Large intestine (tissue), 3 donors: Measurements from ENCODE around the gene KSR2. TPM values are rescaled to one million over a fixed set of nuclear protein-coding genes. Genes with fewer than 3 reads are reported as not detected.

ENCODE experiments used
- DNase-seq, 2 donors: peaks; one replicate each; pipeline versions ENCODE4 v3.0.0 to v3.0.0-alpha.2; 2013
- H3K27ac ChIP-seq: one replicate; pipeline ENCODE4 v1.5.1; 2013; ENCODE audit warnings: low read length
- H3K27me3 ChIP-seq: 2 replicates; pipeline ENCODE4 v1.6.1; 2013; ENCODE audit warnings: low read length; ENCODE audit not compliant: control insufficient read depth, insufficient read depth
- H3K36me3 ChIP-seq: 2 replicates; pipeline ENCODE4 v1.6.1; 2013; ENCODE audit warnings: low read length; ENCODE audit not compliant: control insufficient read depth, insufficient read depth
- H3K4me1 ChIP-seq: one replicate; pipeline ENCODE4 v1.6.1; 2013; ENCODE audit warnings: low read length; ENCODE audit not compliant: control insufficient read depth, insufficient read depth
- H3K4me3 ChIP-seq: one replicate; pipeline ENCODE4 v1.5.1; 2013; ENCODE audit warnings: low read length
- H3K9me3 ChIP-seq: one replicate; pipeline ENCODE4 v1.6.1; 2013; ENCODE audit warnings: mild to moderate bottlenecking, low read depth, low read length, moderate library complexity; ENCODE audit not compliant: control insufficient read depth
- WGBS: methylation state at CpG from one replicate; pipeline ENCODE4 v1.1.5; 2013; ENCODE audit warnings: low lambda C conversion rate; ENCODE audit not compliant: insufficient coverage; 5-methylcytosine and 5-hydroxymethylcytosine counted together
- polyA plus RNA-seq: library from polyadenylated mRNA; unstranded; fragments of 120-200 nt; gene quantifications from one replicate; pipeline ENCODE4 v1.2.1, GENCODE V29; 2013

Gene KSR2
- polyA plus RNA-seq, 1 donor, result 0.61 TPM

DNA sequence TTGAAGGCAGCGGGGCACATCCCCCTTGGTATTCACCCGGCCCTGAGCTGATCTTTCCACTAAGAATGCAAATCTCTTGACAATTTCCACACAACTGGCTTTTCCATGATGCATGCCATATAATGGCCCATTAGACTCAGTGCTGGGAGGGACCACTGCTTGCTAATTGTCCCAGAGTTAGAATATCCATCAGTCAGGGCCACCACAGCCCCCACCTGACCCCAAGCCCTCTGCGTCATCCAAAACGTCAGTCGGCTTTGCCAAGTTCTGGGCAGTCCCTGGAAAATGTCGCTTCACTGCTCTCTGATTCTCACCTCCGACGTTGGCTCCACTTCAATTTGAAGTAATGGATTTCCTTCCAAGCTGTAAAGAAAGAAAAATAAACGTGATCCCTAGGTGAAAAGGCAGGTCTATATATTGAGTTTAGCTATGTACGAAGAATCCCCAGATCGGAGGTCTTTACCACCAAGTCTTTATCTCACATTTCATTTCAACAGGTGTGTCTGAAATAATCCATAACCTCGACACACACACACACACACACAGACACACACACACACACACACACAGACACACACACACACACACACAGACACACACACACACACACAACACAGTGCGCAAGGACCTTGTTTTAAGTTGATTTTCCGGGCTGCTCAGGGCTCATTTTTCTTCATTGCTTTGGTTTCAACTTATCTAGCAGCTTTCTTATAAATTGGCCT lies 441.9 kb downstream of the KSR2 start:
- WGBS, result 60% methylated on average over 1 of the region's 14 CpGs
- H3K4me3 ChIP-seq, result no peak overlapping the region
- no peaks in the 10 kb centered on the region for H3K27me3 ChIP-seq
- H3K27ac ChIP-seq, result no peak overlapping the region
- peaks cover 3% of the 10 kb centered on the region for H3K4me1 ChIP-seq
- DNase-seq, result no peak
- no peaks in the 10 kb centered on the region for H3K36me3 ChIP-seq
- H3K9me3 ChIP-seq, result no peaks in the 10 kb centered on the region

DNA sequence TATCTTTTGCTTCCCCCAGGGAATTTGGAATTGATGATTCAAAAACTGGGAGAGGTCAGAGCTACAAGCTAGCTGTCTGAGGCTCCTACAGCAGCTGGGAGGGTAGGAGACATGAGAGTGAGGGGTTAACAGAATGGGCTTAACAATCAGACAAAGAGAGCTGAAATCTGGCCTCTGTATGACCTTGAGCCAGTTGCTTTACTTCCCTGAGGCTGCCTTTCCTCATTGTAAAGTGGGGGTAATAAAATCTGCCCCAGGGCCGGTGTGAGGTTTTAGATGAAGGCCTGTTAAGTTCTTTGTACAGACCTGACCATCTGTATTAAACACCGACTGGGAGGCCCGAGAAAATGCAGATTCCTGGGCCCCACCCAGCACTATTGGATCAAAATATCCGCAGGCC lies 443.0 kb downstream of the KSR2 start:
- DNase-seq, result no peak

DNA sequence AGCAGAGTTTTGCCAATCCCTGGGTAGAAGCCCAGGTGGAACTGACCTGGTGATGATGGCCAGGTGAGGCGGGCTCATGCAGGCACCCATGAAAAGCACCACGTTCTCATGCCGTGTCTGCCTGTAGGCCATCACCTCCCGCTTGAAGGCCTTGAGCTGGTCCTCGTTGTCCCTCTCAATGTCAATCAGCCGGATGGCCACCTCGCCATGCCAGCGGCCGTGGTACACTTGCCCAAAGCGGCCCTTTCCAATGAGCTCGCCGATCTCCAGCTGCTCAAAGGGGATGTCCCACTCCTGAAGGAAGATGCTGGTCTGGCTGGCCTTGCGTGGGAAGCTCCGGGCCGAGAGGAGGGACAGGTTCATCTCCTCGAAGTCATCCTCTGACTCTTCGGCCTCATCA lies 444.0 kb downstream of the KSR2 start:
- Histone ChIP-seq H3K9me3 (no peaks in the 10 kb centered on the region), H3K27me3 (no peaks in the 10 kb centered on the region), H3K27ac (no peak overlapping the region), H3K4me1 (peaks cover 3% of the 10 kb centered on the region), H3K36me3 (no peaks in the 10 kb centered on the region), H3K4me3 (no peak overlapping the region)
- no CpG with 5 or more reads among the region's 17 CpGs for WGBS
- DNase-seq, result no peak

More for the DNA sequence above, 443.0 kb downstream of the KSR2 start:
- Histone ChIP-seq H3K4me3 (no peak overlapping the region), H3K36me3 (no peaks in the 10 kb centered on the region), H3K9me3 (no peaks in the 10 kb centered on the region), H3K27ac (no peak overlapping the region), H3K27me3 (no peaks in the 10 kb centered on the region), H3K4me1 (peaks cover 3% of the 10 kb centered on the region)
- WGBS, result no CpG with 5 or more reads among the region's 4 CpGs

DNA sequence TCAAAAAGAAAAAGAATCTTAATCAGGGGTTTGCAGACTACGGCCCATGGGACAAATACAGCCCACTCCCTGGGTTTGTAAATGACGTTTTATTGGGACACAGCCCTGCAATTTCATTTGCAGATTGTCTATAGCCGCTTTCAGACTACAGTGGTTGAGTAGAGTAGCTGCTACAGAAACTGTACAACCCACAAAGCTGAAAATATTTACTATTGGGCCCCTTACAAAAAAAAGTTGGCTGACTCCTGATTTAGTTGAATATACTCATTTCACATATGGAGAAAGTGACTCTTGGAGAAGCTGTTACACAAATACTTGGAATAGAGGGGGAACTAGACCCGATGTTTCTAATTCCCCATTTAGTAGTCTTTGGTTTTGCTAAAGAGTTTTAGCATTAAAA lies 444.8 kb downstream of the KSR2 start:
- Histone ChIP-seq H3K9me3 (no peaks in the 10 kb centered on the region), H3K27me3 (no peaks in the 10 kb centered on the region), H3K36me3 (no peaks in the 10 kb centered on the region), H3K4me1 (peaks cover 3% of the 10 kb centered on the region), H3K27ac (no peak overlapping the region), H3K4me3 (no peak overlapping the region)
- WGBS, result no CpG with 5 or more reads among the region's 4 CpGs
- DNase-seq, result no peak

DNA sequence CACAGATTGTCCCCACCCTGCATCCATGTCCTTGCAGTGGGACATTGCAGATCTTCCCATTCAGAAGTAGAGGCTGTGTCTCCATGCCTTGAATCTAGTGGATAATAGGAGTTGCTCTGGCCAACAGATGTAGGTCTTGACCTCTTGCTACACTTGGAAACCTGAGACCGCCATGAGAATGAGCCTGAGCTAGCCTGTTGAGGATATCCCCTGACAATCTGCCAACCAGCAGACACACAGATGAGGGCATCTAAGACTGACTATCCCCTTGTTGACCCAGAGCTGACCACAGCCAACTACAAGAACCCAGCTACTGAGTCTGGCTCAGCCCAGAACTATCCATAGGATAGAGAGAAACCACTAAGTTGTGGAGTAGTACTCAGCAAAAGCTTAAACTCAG lies 446.2 kb downstream of the KSR2 start:
- H3K27me3 ChIP-seq, result no peaks in the 10 kb centered on the region
- no peak for DNase-seq
- H3K27ac ChIP-seq, result no peak overlapping the region
- WGBS, result no CpG with 5 or more reads among the region's 1 CpG
- no peaks in the 10 kb centered on the region for H3K36me3 ChIP-seq
- no peaks in the 10 kb centered on the region for H3K9me3 ChIP-seq
- no peak overlapping the region for H3K4me3 ChIP-seq
- H3K4me1 ChIP-seq, result peaks cover 3% of the 10 kb centered on the region

DNA sequence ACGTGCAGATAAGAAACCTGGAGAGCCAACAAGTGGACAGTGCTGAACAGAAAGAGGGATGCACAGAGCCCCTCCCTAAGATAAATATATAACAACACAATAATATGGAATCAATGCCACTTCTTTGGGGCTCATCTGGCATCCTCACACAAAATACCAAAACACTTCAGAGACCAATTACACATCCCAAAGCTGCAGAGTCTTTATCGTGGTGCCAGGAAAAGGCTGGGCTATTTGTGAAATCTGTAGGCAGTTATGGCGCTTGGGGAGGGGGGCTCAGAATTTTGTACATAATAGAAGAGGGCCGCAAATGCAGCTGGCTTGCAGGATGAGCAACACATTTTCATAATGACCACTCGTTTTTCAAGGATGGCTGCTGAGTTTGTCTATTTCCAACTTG lies 446.9 kb downstream of the KSR2 start:
- Histone ChIP-seq H3K4me1 (peaks cover 3% of the 10 kb centered on the region), H3K4me3 (no peak overlapping the region), H3K36me3 (no peaks in the 10 kb centered on the region), H3K9me3 (no peaks in the 10 kb centered on the region), H3K27me3 (no peaks in the 10 kb centered on the region), H3K27ac (no peak overlapping the region)
- DNase-seq, result no peak
- no CpG with 5 or more reads among the region's 5 CpGs for WGBS

DNA sequence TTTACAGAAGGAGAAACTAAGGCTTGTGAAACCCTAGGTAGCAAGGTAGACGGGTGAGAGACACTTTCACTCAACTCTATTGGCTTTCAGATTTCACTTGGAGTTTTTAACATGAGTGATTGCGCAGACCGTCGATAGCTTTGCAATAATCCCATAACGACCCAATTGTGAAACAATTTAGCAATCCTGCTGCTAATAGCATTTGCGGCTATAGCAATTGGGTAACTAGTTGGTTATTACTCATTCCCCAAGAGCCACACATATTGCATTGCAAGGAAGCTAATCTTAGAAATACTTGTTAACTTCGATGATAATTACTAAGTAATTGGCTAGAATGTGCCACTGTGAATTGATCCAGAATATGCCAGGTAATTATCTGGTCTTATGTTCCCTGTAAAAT lies 447.4 kb downstream of the KSR2 start:
- WGBS, result no CpG with 5 or more reads among the region's 7 CpGs
- Histone ChIP-seq H3K9me3 (no peaks in the 10 kb centered on the region), H3K27me3 (no peaks in the 10 kb centered on the region), H3K4me3 (no peak overlapping the region), H3K4me1 (peaks cover 3% of the 10 kb centered on the region), H3K27ac (no peak overlapping the region), H3K36me3 (no peaks in the 10 kb centered on the region)
- peak in 1 of 2 donors; percentile 37 for DNase-seq

DNA sequence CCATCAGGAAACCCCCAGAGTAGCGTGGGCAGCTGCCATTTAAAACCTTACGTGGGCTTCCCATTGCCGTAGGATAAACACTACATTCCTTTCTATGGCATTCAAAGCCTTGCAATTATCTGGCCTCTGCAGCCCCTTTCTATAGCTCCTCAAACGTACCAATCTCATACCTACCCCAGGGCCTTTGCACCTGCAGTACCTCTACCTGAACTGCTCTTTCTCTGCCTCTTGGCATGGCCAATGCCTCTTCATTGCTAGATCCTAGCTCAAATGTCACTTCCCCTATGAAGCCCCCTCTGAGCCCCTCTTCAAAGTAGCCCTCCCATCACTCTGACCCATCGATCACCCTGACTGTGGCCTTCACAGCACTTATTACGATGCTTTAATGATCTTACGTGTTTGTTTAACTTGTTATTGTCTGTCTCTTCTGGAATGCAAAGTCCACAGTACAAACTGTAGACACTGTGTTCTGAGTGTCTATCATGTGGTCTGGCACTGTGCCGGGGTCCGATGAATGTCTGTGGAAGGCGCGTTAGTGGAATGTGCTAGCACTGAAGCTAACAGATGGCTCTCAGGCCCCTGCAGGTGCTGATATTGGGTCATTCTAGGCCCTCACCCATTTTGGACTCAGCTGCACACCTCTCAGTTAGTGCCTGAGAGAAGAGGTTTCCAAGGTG lies 450.1 kb downstream of the KSR2 start:
- no peaks in the 10 kb centered on the region for H3K36me3 ChIP-seq
- no peak overlapping the region for H3K4me3 ChIP-seq
- H3K9me3 ChIP-seq, result no peaks in the 10 kb centered on the region
- no peaks in the 10 kb centered on the region for H3K4me1 ChIP-seq
- no peak overlapping the region for H3K27ac ChIP-seq
- WGBS, result no CpG with 5 or more reads among the region's 11 CpGs
- DNase-seq, result peak; percentile 60 to 84
- H3K27me3 ChIP-seq, result no peaks in the 10 kb centered on the region

DNA sequence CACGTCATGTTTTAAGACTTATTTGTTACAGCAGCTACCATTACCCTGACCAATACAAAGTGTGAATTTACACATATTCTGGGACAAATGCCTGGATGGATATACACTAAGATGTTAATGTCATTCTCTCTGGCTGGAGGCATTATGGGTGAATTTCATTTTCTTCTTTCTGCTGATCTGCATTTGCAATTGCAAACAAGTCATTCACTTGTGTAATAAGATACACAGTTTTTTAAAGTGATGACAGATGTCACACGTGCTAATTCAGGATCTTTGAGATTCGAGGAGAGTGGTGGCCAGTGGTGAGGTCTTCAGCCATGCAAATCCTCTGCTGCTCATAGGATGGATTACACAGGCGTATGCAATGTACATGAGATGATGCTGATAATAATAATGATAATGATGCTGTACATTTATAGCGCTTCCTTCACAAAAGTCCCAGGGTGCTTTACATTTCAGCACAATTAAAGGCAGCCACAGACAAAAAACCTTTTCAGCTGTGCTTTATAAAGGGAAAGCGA lies 451.5 kb downstream of the KSR2 start:
- DNase-seq, result no peak
- Histone ChIP-seq H3K27ac (no peak overlapping the region), H3K4me1 (no peaks in the 10 kb centered on the region), H3K27me3 (no peaks in the 10 kb centered on the region), H3K9me3 (no peaks in the 10 kb centered on the region), H3K36me3 (no peaks in the 10 kb centered on the region), H3K4me3 (no peak overlapping the region)
- no CpG with 5 or more reads among the region's 6 CpGs for WGBS

DNA sequence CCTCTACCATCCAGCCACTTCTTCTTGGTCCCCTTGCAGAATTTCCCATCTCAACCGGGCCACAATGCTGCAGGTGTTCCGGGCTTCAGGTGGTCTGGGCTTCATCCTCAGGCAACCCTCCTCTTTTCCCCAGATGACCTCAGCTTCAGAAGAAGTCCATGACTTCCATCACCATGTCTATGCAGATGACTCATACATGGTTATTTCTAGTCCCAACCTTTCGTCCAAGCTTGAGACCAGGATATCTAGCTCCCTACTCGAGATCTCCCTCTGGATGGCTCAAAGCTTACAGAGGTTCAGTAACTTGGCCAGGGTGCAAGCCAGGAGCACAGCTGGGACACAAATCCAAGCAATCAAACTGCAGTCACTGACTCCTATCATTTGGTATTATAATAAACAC lies 452.8 kb downstream of the KSR2 start:
- Histone ChIP-seq H3K36me3 (no peaks in the 10 kb centered on the region), H3K4me1 (no peaks in the 10 kb centered on the region), H3K4me3 (no peak overlapping the region), H3K9me3 (no peaks in the 10 kb centered on the region), H3K27ac (no peak overlapping the region), H3K27me3 (no peaks in the 10 kb centered on the region)
- WGBS, result no CpG with 5 or more reads among the region's 4 CpGs
- DNase-seq, result no peak
